Fibroblast of skin of left biceps (primary cell): ENCODE measurements around the gene ROR1.

Experiments used
- DNase-seq, 2 experiments: peaks; one replicate each; pipeline ENCODE4 v3.0.0-alpha.2; 2013; ENCODE audit warnings: low read depth in 2 of 2

ROR1 gene

GRCh38 chr1:64052777-64053176 is 279.0 kb downstream of the ROR1 start:
- DNase-seq: no peak

GRCh38 chr1:64055310-64055709 is 281.5 kb downstream of the ROR1 start:
- no peak for DNase-seq

GRCh38 chr1:64059556-64059955 is 285.7 kb downstream of the ROR1 start:
- DNase-seq: no peak

GRCh38 chr1:64060611-64061302 is 286.9 kb downstream of the ROR1 start:
- DNase-seq: no peak

GRCh38 chr1:64061430-64062104 is 287.8 kb downstream of the ROR1 start:
- no peak for DNase-seq

GRCh38 chr1:64062529-64062928 is 288.7 kb downstream of the ROR1 start:
- no peak for DNase-seq

- DNase-seq: no peak
Measured at GRCh38 chr1:64062941-64063581, 289.2 kb downstream of the ROR1 start.

GRCh38 chr1:64065571-64065970 is 291.8 kb downstream of the ROR1 start:
- DNase-seq: no peak

- no peak for DNase-seq
Measured at GRCh38 chr1:64072089-64072793, 298.4 kb downstream of the ROR1 start.

GRCh38 chr1:64073705-64074104 is 299.9 kb downstream of the ROR1 start:
- no peak for DNase-seq

- no peak for DNase-seq
Measured at GRCh38 chr1:64074767-64075166, 300.9 kb downstream of the ROR1 start.

GRCh38 chr1:64077281-64077940 is 303.6 kb downstream of the ROR1 start:
- no peak for DNase-seq

- DNase-seq: no peak
Measured at GRCh38 chr1:64080941-64081562, 307.2 kb downstream of the ROR1 start.

- no peak for DNase-seq
Measured at GRCh38 chr1:64082459-64082858, 308.6 kb downstream of the ROR1 start.

GRCh38 chr1:64084451-64084850 is 310.6 kb downstream of the ROR1 start:
- no peak for DNase-seq

- peak; percentile 34 to 35 for DNase-seq
Measured at GRCh38 chr1:64087768-64088167, 314.0 kb downstream of the ROR1 start.

GRCh38 chr1:64090436-64090835 is 316.6 kb downstream of the ROR1 start:
- no peak for DNase-seq

- DNase-seq: no peak
Measured at GRCh38 chr1:64092851-64093371, 319.1 kb downstream of the ROR1 start.

GRCh38 chr1:64093941-64094340 is 320.1 kb downstream of the ROR1 start:
- DNase-seq: peak in 1 of 2 experiments; percentile 9

GRCh38 chr1:64095832-64096231 is 322.0 kb downstream of the ROR1 start:
- DNase-seq: no peak

- DNase-seq: no peak
Measured at GRCh38 chr1:64097859-64098258, 324.0 kb downstream of the ROR1 start.
